C4-2B (cell line): ENCODE data around the gene TYW5.

Source experiments
- H3K27ac ChIP-seq: fragments of 450-650 bp; 2 replicates; pipeline ENCODE4 v1.5.1; 2017
- CTCF ChIP-seq: fragments of 450-650 bp; conservative IDR thresholded peaks from 2 replicates; pipeline ENCODE4 v1.5.1; 2017; ENCODE audit warnings: mild to moderate bottlenecking
- ZFX ChIP-seq: fragments of 450-650 bp; IDR thresholded peaks from 2 replicates; pipeline ENCODE4 v1.6.1; 2017

TYW5 gene

GRCh38 chr2:199911052-199911876, 44.0 kb downstream of the TYW5 start, which contains the start of gene C2orf69:
Gene C2orf69 (plus strand): TSS chr2:199911293. CDS start chr2:199911439, 146 bp downstream.
- TF ChIP-seq CTCF (no peak; the same call in 1 of the 2 replicates), ZFX (peak; percentile 82)
- peak within 1 kb of the TSS; percentile 90 for H3K27ac ChIP-seq

GRCh38 chr2:199910338-199911051, 44.8 kb downstream of the TYW5 start:
- peak overlapping the region; percentile 90 for H3K27ac ChIP-seq
- no peak for TF ChIP-seq ZFX
- no peak for TF ChIP-seq CTCF

DNA sequence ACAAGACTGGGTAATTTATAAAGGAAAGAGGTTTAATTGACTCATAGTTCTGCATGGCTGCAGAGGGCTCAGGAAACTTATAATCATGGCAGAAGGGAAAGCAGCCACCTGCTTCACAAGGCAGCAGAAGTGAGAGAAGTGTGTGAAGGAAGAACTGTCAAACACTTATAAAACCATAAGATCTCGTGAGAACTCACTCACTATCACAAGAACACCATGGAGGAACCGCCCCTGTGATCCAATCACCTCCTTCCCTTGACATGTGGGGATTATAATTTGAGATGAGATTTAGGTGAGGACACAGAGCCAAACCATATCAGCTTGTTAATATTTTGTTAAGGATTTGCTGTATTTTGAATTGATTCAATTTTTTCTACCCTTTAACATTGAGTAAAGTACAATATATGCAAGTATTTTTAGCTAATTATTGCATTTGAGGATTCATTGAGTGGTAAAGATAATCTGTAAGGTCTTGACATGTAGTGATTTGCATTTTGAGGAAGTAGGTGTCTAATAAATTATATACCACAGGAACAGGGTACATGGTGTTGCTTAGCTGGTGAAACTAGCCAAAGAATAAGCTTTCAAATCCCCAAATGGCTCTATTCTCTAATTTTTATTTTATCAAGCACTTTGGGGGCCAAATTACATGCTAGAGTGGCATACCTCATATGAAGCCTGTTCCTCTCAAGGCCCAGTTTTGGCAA, 48.1 kb downstream of the TYW5 start:
- TF ChIP-seq ZFX (no peak), CTCF (no peak)
- no peak overlapping the region for H3K27ac ChIP-seq

DNA sequence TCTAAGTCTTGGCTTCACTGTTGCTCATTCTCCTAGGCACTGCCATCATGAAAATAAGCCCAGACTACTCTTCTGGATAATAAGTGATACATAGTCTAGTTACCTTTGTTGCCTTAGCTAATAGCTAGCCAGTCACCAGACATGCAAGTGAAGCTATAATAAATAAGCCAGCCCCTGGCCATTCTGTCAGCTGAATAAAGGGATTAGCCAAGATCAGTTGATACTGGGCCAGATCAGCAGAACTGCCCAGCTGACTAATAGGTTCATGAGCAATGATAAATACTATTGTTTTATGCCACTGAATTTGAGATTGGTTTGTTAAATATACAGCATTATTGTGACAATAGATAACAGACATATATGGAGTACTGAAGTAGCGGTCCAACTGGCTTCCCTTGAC, 52.2 kb downstream of the TYW5 start:
- TF ChIP-seq CTCF: no peak
- no peak for TF ChIP-seq ZFX
- H3K27ac ChIP-seq: no peak overlapping the region

- TF ChIP-seq CTCF (no peak), ZFX (no peak)
- no peak overlapping the region for H3K27ac ChIP-seq
Measured at GRCh38 chr2:199902486-199903110, 52.7 kb downstream of the TYW5 start.

- no peak overlapping the region for H3K27ac ChIP-seq
- TF ChIP-seq CTCF: no peak
- no peak for TF ChIP-seq ZFX
Measured at GRCh38 chr2:199901942-199902341, 53.3 kb downstream of the TYW5 start.
